Measurements from ENCODE around the gene NHLRC1. TPM values are rescaled to one million over a fixed set of nuclear protein-coding genes. Genes with fewer than 3 reads are reported as not detected.

The NHLRC1 gene
- total and polyA plus RNA-seq, 9 of the 15 experiments (the other 6 are each of a cell fraction or from before 2014, with no cell fraction given), result not detected

DNA sequence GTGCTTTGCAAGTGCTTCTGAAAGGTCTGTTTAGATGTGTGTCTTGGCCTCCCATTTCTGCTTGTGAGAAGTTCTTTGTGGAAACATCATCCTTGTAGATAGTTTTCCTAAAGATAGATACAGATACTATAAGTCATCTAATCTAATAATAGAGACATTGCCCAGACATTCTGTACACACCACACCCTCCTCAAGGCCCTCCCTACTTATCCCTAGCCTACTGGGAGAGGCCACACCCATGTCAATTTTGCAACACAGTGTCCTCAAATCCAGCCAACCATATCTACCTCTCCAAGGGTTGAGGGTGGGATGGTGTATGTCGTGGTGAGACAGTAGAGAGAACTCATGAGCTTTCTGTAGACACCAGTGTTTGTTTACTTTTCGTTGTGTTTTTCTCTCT lies 39.0 kb upstream of the NHLRC1 start:
- Histone ChIP-seq H3K79me2 (ENCODE audit: control insufficient read depth, insufficient read depth, low read length) (peaks cover under 1% of the 10 kb centered on the region; the same call in 1 of the 3 replicates), H2AFZ (ENCODE audit: low read depth, low read length) (no peak overlapping the region), H3K9me3 (replicated peaks; ENCODE audit: control insufficient read depth, insufficient read depth, low read depth, low read length) (no peaks in the 10 kb centered on the region), H3K9me1 (ENCODE audit: control insufficient read depth, insufficient read depth, low read length) (no peaks in the 10 kb centered on the region), H3K4me3 (no peak overlapping the region), H3K4me1 (replicated peaks in 1 of 2; ENCODE audit: control insufficient read depth in 2 of 2, insufficient read depth in 2 of 2, low read length in 2 of 2) (peaks cover 3 to 10% of the 10 kb centered on the region in 2 experiments; a peak in 4 of 5 replicates), H4K20me1 (replicated peaks; ENCODE audit: control insufficient read depth, insufficient read depth, low read length) (no peaks in the 10 kb centered on the region), H3K27ac (ENCODE audit: extremely low read depth, low read depth, low read length) (0 out of 3 replicates have a peak overlapping the region, but pooled peaks have one; percentile 5), H3K36me3 (ENCODE audit: control insufficient read depth, insufficient read depth, low read length) (peaks cover 60% of the 10 kb centered on the region), H3K9ac (ENCODE audit: insufficient read depth in 1 of 2, low read depth in 2 of 2, low read length in 2 of 2) (no peak overlapping the region), H3K4me2 (ENCODE audit: insufficient read depth, low read length) (peak overlapping the region; percentile 18; the same call in 1 of the 2 replicates), H3K27me3 (ENCODE audit: control insufficient read depth in 2 of 2, insufficient read depth in 2 of 2, low read length in 2 of 2) (no peaks in the 10 kb centered on the region)
- DNase-seq (ENCODE audit: extremely low read depth in 1 of 4, low spot score in 3 of 4) (peak in 2 of 4 experiments; percentile 22 to 42), ATAC-seq (peak; percentile 86), FAIRE-seq (no peak)
- intact Hi-C loops (cut with micrococcal nuclease), result no loop called here
- CTCF ChIA-PET (ENCODE audit: low intra/inter-chr PET ratio), result no interaction called here
- BruUV-seq (replicated peaks), result no TSS peak
- no peak for TF ChIP-seq ZNF551 (CRISPR knock-in tag; IDR thresholded peaks at IDR 0.05)
- peak; percentile 76 for TF ChIP-seq CEBPB (tag; IDR thresholded peaks at IDR 0.05)
- WGBS (ENCODE audit: insufficient coverage, low coverage, missing lambda C conversion rate), result 47% methylated on average over 2 of the region's 2 CpGs
- in situ Hi-C loops (cut with MboI), result no loop called here
- POLR2A ChIA-PET, result no interaction called here

GRCh38 chr6:18160911-18161310 lies 38.4 kb upstream of the NHLRC1 start:
- intact Hi-C loops (cut with micrococcal nuclease), result no loop called here
- Histone ChIP-seq H3K9me3 (replicated peaks; ENCODE audit: control insufficient read depth, insufficient read depth, low read depth, low read length) (no peaks in the 10 kb centered on the region), H3K79me2 (ENCODE audit: control insufficient read depth, insufficient read depth, low read length) (peaks cover 6% of the 10 kb centered on the region; the same call in 2 of the 3 replicates), H3K27ac (ENCODE audit: extremely low read depth, low read depth, low read length) (0 out of 3 replicates have a peak overlapping the region, but pooled peaks have one; percentile 5), H3K27me3 (ENCODE audit: control insufficient read depth in 2 of 2, insufficient read depth in 2 of 2, low read length in 2 of 2) (no peaks in the 10 kb centered on the region), H3K4me3 (no peak overlapping the region), H3K4me1 (replicated peaks in 1 of 2; ENCODE audit: control insufficient read depth in 2 of 2, insufficient read depth in 2 of 2, low read length in 2 of 2) (peaks cover 8 to 13% of the 10 kb centered on the region in 2 experiments), H3K9ac (ENCODE audit: insufficient read depth in 1 of 2, low read depth in 2 of 2, low read length in 2 of 2) (no peak overlapping the region), H4K20me1 (replicated peaks; ENCODE audit: control insufficient read depth, insufficient read depth, low read length) (no peaks in the 10 kb centered on the region), H3K4me2 (ENCODE audit: insufficient read depth, low read length) (no peak overlapping the region), H3K36me3 (ENCODE audit: control insufficient read depth, insufficient read depth, low read length) (peaks cover 54% of the 10 kb centered on the region), H2AFZ (ENCODE audit: low read depth, low read length) (no peak overlapping the region), H3K9me1 (ENCODE audit: control insufficient read depth, insufficient read depth, low read length) (no peaks in the 10 kb centered on the region)
- ChIA-PET POLR2A (no interaction called here), CTCF (ENCODE audit: low intra/inter-chr PET ratio) (no interaction called here)
- FAIRE-seq (no peak), DNase-seq (ENCODE audit: extremely low read depth in 1 of 4, low spot score in 3 of 4) (no peak), ATAC-seq (no peak)
- 100% methylated on average over 1 of the region's 1 CpG for WGBS (ENCODE audit: insufficient coverage, low coverage, missing lambda C conversion rate)
- in situ Hi-C loops (cut with MboI), result no loop called here
- BruUV-seq (replicated peaks), result no TSS peak
- TF ChIP-seq SNRNP70 (optimal IDR thresholded peaks at IDR 0.05; ENCODE audit: low read depth, low read length) (no peak), SREBF2 (CRISPR knock-in tag; IDR thresholded peaks at IDR 0.05) (no peak), PREB (CRISPR knock-in tag; IDR thresholded peaks at IDR 0.05) (no peak), TRIM25 (IDR thresholded peaks at IDR 0.05; ENCODE audit: borderline replicate concordance) (no peak)
- TF ChIP-seq, protein P1, sequence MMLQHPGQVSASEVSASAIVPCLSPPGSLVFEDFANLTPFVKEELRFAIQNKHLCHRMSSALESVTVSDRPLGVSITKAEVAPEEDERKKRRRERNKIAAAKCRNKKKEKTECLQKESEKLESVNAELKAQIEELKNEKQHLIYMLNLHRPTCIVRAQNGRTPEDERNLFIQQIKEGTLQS (IDR thresholded peaks at IDR 0.05), result peak; percentile 31; the same call in 1 of the 2 replicates
- TF ChIP-seq, protein P1 (CRISPR knock-in tag; conservative IDR thresholded peaks at IDR 0.05), result no peak

Data from K562 (cell line).